ENCODE data around the gene DNER. TPM values are rescaled to one million over a fixed set of nuclear protein-coding genes. Genes with fewer than 3 reads are reported as not detected.

Gene DNER
- total and polyA plus RNA-seq, 2 donors from 2014 or later = 16.5 to 21.9 TPM

GRCh38 chr2:229688141-229688540 lies 26.2 kb downstream of the DNER start:
- no peaks in the 10 kb centered on the region for H3K4me1 ChIP-seq (ENCODE audit: control insufficient read depth in 2 of 3, insufficient read depth in 2 of 3, low read depth in 1 of 3, low read length in 3 of 3)
- peaks cover 0 to 5% (median 0%) of the 10 kb centered on the region in 3 donors for H3K9me3 ChIP-seq (ENCODE audit: control insufficient read depth in 2 of 3, insufficient read depth in 1 of 3, low read length in 3 of 3)
- intact Hi-C loops (cut with DNase I) = no loop called here
- DNase-seq (no peak), FAIRE-seq (no peak)
- no peak overlapping the region for H3K9ac ChIP-seq (ENCODE audit: low read length in 3 of 3)
- H3K27ac ChIP-seq (ENCODE audit: low read depth in 2 of 2, low read length in 2 of 2) = no peak overlapping the region
- TF ChIP-seq CTCF (IDR thresholded peaks at IDR 0.05; ENCODE audit: borderline replicate concordance, extremely low read depth, insufficient read depth) = no peak
- H3K4me3 ChIP-seq (ENCODE audit: low read length in 3 of 3) = no peak overlapping the region
- no peaks in the 10 kb centered on the region for H3K27me3 ChIP-seq (ENCODE audit: control insufficient read depth, insufficient read depth, low read length)
- H3K36me3 ChIP-seq (ENCODE audit: control insufficient read depth in 2 of 3, insufficient read depth in 3 of 3, low read length in 3 of 3) = no peaks in the 10 kb centered on the region

- no peak overlapping the region for H3K4me3 ChIP-seq (ENCODE audit: low read length in 3 of 3)
- H3K9me3 ChIP-seq (ENCODE audit: control insufficient read depth in 2 of 3, insufficient read depth in 1 of 3, low read length in 3 of 3) = peaks cover 0 to under 1% (median 0%) of the 10 kb centered on the region in 3 donors
- no peaks in the 10 kb centered on the region for H3K4me1 ChIP-seq (ENCODE audit: control insufficient read depth in 2 of 3, insufficient read depth in 2 of 3, low read depth in 1 of 3, low read length in 3 of 3)
- no peak for TF ChIP-seq CTCF (IDR thresholded peaks at IDR 0.05; ENCODE audit: borderline replicate concordance, extremely low read depth, insufficient read depth)
- intact Hi-C loops (cut with DNase I) = no loop called here
- no peak for FAIRE-seq
- H3K27me3 ChIP-seq (ENCODE audit: control insufficient read depth, insufficient read depth, low read length) = no peaks in the 10 kb centered on the region
- no peak overlapping the region for H3K9ac ChIP-seq (ENCODE audit: low read length in 3 of 3)
- DNase-seq = no peak
- H3K27ac ChIP-seq (ENCODE audit: low read depth in 2 of 2, low read length in 2 of 2) = no peak overlapping the region
- H3K36me3 ChIP-seq (ENCODE audit: control insufficient read depth in 2 of 3, insufficient read depth in 3 of 3, low read length in 3 of 3) = no peaks in the 10 kb centered on the region
Measured at GRCh38 chr2:229686122-229686919, 28.0 kb downstream of the DNER start.

- no peak overlapping the region for H3K9ac ChIP-seq (ENCODE audit: low read length in 3 of 3)
- H3K27me3 ChIP-seq (ENCODE audit: control insufficient read depth, insufficient read depth, low read length) = no peaks in the 10 kb centered on the region
- DNase-seq (no peak), FAIRE-seq (no peak)
- TF ChIP-seq CTCF (IDR thresholded peaks at IDR 0.05; ENCODE audit: borderline replicate concordance, extremely low read depth, insufficient read depth) = no peak
- H3K9me3 ChIP-seq (ENCODE audit: control insufficient read depth in 2 of 3, insufficient read depth in 1 of 3, low read length in 3 of 3) = no peaks in the 10 kb centered on the region
- no peaks in the 10 kb centered on the region for H3K4me1 ChIP-seq (ENCODE audit: control insufficient read depth in 2 of 3, insufficient read depth in 2 of 3, low read depth in 1 of 3, low read length in 3 of 3)
- H3K4me3 ChIP-seq (ENCODE audit: low read length in 3 of 3) = no peak overlapping the region
- H3K27ac ChIP-seq (ENCODE audit: low read depth in 2 of 2, low read length in 2 of 2) = no peak overlapping the region
- no peaks in the 10 kb centered on the region for H3K36me3 ChIP-seq (ENCODE audit: control insufficient read depth in 2 of 3, insufficient read depth in 3 of 3, low read length in 3 of 3)
- intact Hi-C loops (cut with DNase I) = no loop called here
Measured at GRCh38 chr2:229684942-229685562, 29.3 kb downstream of the DNER start.

All from kidney (tissue), 14 donors.